HG02623 (cell line): ENCODE results near the gene EEA1.
"Not testable (repeated sequence)": the region's sequence is repeated elsewhere in the genome, so short reads cannot be mapped to it uniquely, and the experiment has no call there.

Experiments
- ATAC-seq: cut with Tn5 transposase; IDR thresholded peaks from one replicate; pipeline ENCODE4 v1.9.1; 2021; ENCODE audit warnings: moderate library complexity; ENCODE audit not compliant: unreplicated experiment

Gene EEA1

DNA sequence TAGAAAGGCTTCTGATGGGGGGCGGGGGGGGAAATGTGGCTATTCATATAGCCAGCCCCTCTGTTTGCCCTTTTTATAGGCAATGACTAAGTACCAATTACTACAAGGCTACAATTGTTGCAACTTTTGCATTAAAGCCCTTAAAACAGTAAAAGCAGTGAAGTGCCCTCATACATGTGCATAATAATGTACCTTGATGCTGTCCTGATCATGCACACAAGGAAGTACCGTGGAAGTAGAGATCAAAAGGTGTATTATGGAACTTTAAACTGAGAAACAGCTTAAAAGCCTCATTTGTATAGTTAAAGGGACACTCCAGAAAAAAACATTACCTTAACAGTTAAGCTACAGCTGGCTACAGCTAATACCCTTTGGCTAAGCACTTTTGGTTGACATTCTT is 114.5 kb downstream of the EEA1 start:
- no peak for ATAC-seq

DNA sequence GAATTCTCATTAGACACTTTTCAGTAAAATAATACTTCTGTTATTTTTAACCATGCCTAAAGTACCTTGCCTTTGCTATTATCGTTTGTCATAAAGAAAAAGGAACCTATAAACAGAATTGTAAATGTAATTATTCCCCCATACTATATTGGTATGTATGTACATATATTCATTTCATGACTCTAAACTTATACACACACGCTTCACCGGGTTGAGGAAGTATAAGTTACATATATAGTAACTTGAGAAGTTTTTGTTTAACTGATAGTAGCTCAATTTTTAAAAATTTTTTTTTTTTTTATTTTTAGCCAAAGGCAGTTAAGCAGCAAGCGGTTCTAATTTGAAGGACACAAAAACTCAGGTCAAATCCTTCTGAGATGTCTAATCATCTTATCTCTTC is 118.7 kb downstream of the EEA1 start:
- peak; percentile 73 for ATAC-seq

DNA sequence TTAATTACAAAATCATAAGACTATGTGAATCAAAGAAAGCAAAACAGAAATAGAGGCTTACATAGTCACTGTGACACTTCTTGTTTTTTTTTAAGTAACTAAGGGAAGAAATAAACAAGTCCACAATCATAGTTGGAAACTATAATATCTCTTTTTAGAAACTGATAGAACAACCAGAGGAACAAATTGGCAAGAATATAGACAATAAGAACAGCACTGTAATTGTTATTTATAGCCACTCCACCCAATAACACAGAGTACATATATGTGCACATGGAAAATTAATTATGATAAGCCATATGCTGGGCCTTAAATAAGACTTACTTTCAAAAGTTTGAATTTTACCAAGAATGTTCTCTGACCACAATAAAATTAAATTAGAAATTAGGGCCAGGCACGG is 125.2 kb downstream of the EEA1 start:
- ATAC-seq: no peak

DNA sequence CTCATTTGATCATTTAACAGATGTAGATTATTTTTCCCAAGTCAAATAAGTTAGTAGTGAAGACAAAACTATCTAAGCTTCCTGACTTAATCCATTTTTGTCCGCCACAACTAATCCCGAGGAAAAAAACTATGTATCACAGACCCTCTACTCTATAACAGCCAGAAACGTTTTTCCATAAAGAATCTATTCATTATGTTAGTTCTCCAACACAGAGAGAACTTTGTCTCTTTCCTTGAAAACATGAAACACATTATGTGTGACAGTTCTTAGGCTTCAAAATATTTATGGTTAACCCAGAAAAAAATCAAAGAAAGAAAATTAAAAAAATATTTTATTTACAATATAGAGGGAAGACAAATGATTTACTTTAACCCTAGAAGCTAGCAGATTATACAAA is 126.2 kb downstream of the EEA1 start:
- no peak for ATAC-seq

DNA sequence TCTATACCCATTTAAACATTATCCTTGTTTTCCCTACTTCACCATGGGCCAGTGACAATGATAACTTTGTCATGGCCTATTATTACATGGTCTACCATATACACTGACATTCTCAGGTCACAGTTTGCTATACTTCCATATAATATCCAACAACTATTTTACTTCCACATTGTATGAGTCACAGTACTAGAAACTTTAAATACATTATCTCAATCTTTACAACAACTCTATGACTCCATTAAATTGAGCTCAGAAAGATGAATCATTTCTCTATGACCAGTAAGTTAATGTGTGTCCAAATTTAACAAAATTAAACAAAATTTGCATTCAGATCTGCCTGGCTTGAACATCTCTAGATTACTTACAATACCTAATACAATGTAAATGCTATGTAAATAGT is 132.4 kb downstream of the EEA1 start:
- no peak for ATAC-seq

DNA sequence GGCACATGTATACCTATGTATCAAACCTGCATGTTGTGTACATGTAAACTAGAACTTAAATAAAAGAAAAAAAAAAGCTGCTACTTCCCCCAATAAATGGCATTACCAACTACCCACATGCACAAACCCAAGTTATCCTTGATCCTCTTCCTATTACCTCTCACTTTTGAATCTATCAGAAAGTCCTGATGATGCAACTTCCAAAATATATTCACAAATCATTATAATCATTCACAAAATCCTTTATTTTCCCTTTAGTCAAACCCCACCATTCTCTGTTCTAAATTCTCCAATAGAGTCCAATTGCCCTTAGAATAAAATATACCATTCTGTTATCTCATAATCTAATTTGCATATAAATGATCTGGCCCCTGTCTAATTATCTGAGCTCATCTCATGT is 134.3 kb downstream of the EEA1 start:
- ATAC-seq: no peak

DNA sequence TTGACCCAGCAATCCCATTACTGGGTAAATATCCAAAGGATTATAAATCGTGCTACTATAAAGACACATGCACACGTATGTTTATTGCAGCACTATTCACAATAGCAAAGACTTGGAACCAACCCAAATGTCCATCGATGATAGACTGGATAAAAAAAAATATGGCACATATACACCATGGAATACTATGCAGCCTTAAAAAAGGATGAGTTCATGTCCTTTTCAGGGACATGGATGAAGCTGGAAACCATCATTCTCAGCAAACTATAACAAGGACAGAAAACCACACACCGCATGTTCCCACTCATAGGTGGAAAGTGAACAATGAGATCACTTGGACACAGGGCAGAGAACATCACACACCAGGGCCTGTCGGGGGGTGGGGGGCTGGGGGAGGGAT is 134.7 kb downstream of the EEA1 start:
- not testable (repeated sequence) for ATAC-seq

DNA sequence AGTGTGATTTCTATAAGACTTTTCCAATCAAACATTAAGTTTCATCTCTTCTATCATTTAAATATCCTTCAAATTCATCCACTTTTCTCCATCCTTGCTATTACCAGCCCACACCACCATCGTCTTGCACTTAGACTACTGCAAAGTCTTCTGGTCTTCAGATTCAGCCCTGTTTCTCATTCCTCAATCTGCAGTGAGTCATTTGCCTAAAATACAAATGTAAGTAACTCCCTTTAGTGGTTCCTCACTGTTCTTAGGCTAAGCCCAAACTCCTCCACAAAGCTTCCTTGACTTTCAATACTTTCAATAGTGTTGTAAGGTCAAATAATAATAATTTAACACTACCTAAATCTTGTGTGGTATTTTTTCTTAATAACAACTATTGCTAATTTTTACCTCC is 143.1 kb downstream of the EEA1 start:
- ATAC-seq: no peak

DNA sequence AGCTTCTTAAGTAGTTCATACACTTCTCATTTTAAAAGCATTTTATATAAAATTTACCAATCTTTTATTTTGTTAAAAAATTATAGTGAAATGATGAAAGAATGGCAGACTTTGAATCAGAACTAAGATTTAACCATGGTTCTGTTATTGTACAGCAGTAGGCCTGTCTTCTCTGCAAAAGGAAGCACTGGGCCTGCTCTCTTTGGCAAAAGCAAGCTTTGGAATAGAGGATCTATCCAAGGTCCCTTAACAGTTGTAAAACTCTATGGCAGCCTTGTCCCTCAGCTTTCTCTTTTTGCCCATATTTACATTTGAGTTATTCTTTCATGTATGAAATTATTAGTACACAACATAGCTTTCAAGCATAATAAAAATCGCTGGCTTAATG is 143.5 kb downstream of the EEA1 start:
- no peak for ATAC-seq

DNA sequence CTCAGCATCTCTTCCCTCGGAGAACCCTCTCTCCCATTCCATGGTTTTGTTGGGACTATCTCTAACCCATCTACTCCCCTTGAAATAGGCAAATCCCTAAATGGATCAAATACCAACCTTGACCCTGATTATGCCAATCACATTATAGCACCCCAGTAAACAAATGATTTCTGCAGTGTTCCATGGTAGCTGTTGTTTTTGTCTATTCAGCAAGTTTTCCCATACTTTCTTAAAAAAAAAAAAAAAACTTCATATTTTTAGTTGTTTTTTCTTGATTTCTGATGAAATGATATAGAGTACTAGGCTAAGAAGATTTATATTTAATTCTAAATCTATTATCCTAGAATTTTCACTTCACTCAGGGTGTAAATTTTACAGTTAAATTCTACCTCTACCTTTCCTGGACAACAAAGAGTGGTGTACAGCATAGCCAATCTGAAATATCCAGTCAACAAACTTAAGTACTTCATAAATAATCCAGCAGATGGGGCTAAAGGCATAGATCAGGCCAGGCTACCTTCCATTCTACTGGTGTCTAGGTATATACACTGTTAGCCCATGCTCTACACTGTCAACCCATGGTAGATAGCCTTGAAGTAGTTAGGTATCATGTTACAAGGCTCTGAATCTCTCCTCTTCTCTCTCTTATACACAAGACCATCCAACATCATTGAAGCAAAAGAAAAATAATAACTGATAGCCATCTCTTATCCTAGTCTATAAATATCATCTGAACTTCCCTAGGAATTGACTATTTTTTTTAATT is 144.1 kb downstream of the EEA1 start:
- ATAC-seq: peak; percentile 98

DNA sequence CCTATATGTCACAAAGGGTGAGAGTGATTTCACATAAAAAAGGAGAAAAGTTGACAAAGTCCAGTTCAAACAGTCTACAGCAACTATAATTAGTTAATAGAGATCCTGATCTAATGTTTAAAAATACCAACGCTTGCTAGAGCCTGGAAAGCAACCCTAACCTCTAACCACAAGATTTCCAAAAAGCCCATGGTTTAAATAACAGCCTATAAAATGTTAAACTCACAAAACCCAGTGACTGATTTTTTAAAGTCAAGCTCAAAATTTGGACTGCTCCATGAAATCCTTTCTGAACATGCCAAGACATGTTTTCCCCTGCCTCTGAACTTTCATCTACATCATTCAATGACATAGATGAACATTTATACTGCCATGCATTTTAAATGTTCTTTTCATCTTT is 144.7 kb downstream of the EEA1 start:
- no peak for ATAC-seq

DNA sequence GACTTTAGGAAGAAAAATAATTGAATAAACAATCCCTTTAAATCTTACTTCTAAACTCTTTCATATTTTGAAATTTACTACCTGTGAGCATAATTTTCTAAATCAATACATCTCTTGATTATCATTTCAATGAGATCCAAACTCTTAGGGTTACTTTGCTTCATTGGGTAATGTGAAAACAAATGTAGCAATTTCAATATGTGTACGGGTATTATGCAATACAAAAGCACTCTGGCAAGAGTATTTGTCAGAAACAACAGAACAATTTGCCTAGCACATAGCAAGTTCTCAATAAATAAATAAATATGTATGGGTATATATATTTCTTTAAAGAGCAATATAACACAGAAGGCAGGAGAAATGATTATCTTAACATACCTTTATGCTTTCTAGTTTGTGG is 149.2 kb downstream of the EEA1 start:
- ATAC-seq: no peak

DNA sequence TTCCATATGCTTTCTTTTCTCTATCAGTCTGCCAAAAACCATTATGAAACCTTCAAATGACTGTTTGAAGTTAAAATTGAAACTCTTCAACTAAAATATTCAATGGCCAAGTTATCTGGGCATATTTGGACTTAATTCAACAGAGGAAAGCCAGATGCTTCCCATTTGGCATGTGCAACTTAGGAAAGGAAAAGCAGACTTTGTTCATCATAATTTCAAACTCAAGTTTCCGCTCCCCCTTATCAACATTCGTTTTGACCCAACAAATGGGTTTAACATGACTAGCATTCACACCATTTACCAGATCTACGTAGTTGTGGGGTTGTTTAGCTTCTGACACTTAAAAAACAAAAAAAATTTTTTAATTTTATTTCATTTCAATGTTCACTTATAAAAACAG is 150.6 kb downstream of the EEA1 start:
- ATAC-seq: no peak

DNA sequence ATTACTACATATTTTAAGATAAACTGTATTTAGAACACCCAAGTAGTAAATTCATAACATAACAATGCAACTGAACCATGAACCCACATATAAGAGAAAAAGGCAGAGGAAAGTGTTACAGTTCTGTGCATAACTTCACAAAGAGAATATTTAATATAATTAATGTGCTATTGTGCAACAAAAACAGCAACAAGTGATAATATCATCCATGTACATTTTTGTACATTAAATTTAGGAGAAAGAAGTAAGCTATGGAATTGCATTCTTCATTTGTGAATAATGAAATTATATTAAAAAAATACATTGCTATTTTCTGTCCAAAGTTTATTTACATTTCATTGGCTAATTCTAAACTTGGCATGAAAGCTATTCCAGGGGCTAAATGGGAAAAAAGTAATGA is 153.7 kb downstream of the EEA1 start:
- ATAC-seq: no peak

DNA sequence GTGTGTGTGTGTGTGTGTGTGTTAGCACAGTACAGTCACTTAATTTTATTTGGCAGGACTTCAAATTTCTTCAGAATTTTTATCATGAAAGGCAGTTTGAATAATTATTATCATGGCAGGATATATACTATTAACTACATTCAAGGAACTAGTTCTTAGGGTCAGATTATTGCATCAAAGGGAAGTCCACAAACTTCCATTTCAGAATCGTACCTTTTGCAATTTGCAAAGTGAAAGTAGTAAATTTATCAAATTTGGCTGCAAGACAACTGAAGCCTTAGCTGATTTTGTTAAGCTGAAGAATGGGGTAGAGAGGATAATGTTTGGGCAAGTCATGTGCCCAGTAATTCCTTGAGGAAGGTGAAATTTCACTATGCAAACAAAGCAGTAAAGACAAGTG is 158.1 kb downstream of the EEA1 start:
- no peak for ATAC-seq

DNA sequence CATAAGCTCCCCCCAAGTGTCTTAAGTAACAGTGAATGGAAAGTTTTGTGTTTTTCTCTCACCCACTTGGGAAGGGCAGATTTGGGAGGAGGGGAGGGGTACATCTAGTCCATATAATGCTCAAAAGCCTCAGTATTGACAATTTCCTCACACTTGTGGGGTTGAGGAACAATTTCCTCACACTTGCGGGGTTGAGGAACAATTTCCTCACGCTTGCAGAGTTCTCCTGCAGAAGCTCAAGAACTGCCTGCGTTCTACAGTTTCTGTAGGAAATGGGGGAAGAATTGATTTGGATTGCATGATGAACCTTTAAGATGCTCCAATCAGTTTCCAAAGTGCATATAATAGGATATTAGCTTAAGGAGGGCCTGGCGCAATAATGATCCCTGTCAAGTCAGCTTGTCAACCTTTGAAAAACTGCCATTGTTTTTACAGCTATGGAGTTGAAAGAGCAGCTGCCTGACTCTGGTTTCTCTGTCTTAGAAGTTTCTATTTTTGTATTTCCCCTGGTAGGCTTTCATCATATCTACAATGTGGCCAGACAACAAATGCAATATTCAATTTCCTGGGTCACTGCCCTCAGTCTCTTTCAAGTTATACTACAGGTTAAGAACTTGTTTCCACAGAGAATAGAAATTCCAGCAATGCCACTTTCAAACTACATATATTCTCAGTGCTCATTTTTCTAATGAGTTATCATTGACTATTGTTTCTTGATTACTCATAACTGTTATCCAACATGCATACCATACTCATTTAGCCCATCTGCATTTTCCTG is 159.8 kb downstream of the EEA1 start:
- peak; percentile 81 for ATAC-seq

DNA sequence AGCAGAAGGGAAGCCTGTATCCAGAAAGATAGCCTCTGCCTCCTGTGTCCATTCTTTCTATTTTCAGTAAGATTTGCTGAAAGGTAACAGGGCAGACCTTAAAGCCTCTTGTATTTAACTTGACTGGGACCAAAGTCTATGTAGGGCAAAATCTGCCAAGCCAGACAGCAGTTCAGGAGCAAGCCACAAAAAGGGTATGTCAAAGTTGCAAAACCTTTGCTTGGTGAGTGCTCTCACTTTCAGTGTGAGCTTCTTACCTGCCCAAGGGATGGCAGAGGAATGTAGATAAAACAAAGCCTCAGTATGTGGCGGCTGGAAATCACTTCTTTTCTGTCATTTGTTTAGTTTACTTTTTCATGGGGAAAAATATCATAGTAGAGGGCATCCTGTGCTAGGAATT is 163.2 kb downstream of the EEA1 start:
- no peak for ATAC-seq

DNA sequence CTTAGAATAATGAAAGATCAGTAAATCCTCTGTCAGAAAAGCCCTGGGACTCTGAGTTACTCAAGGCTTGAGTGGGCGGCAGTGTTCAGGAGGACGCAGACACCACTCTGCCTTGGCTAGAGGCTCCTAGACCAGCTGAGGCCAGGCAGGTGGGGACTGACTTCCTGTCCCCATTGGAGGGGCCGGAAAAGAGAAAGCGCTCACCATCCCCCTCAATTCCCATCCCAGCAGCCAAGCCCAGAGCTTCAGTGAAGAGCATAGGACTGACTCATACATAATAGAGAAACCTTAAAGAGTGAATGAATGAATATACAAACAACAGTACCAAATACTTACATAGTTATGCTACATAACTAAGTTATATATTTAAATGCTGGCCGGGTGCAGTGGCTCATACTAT is 164.3 kb downstream of the EEA1 start:
- ATAC-seq: no peak

DNA sequence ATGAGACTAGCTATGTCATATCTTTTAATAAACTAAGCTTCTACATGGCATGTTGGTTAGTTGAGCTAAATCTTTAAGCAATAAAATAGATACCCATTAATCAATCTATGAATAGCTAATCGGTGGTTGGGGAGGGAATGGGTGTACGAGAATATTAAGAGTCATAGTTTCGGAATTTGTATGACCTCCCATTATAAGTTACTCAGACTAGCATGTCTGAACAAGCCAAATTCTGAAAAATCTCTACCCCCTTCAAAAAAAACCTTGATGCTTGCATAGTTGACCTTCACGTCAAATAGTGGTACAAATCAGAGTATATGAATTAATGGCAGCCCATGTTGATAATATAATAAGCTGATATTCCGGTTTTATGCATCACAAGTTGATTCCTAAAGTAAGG is 166.3 kb downstream of the EEA1 start:
- ATAC-seq: no peak

DNA sequence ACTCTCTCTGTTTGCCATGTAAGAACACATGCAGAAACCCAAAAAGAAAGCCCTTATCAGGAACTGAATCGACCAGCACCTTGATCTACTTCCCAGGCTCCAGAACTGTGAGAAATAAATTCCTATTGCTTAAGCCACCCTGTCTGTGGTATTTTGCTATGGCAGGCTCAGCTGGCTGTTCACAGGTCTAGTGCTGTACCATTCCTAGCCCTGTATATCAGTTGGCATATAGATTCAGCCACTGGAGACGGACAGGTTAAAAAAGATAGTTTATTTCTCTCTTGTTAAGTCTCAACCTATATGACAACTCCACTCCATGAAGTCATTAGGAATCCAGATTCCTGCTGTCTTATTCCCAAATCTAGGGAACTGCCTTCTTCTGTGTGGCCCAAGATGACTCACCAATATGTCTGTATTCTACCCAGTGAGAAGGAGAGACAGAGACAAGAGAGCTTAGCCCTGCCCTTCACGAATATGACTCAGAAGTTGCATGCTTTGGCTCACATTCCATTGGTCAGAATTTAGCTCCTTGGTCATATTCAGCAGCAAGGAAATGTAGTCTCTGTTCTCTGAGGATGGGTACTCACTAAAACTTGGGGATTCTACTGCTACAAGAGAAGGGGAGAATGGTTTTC is 169.3 kb downstream of the EEA1 start:
- ATAC-seq: no peak

DNA sequence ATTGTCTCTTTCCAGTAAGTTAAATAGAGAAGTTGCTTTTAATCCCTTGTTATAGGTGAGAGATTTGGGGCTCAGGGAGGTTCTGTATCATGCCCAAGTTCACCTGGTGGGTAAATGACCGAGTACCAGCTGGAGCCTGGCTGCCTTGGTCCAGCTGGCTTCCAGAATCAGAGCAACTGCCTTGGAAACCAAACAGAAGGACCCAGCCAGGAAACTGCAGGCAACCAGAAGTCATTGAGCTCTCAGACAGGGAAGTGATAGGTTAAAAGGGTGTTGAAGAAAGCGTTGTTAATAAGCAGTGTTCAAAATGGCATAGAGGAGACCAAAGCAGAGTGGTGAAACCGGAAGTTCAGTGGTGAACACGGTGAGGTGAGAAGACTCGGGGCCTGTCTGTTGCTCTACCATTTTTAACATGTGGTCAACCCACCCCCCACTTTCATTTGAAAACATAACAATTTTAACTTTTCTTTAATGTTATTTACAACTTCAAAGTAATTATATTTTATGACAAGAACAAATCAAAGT is 171.4 kb downstream of the EEA1 start:
- no peak for ATAC-seq
